ENCODE measurements around the gene CSPG4.

DNA sequence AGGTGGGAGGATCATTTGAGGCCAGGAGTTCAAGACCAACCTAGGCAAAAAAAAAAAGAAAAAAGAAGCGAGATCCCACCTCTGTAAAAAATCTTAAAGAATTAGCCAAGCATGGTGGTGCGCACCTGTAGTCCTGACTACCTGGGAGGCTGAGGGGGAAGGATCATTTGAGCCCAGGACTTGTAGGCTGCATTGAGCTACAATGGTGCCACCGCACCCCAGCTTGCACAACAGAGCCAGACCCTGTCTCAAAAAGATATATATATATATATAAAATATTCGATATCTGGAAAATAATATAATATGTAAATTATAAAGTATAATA, 71.5 kb downstream of the CSPG4 start:
- TF ChIP-seq, protein P1, sequence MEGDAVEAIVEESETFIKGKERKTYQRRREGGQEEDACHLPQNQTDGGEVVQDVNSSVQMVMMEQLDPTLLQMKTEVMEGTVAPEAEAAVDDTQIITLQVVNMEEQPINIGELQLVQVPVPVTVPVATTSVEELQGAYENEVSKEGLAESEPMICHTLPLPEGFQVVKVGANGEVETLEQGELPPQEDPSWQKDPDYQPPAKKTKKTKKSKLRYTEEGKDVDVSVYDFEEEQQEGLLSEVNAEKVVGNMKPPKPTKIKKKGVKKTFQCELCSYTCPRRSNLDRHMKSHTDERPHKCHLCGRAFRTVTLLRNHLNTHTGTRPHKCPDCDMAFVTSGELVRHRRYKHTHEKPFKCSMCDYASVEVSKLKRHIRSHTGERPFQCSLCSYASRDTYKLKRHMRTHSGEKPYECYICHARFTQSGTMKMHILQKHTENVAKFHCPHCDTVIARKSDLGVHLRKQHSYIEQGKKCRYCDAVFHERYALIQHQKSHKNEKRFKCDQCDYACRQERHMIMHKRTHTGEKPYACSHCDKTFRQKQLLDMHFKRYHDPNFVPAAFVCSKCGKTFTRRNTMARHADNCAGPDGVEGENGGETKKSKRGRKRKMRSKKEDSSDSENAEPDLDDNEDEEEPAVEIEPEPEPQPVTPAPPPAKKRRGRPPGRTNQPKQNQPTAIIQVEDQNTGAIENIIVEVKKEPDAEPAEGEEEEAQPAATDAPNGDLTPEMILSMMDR (conservative IDR thresholded peaks at IDR 0.05 in 1 of 2, IDR thresholded peaks at IDR 0.05 in 1 of 2; ENCODE audit: extremely low read depth in 1 of 2, insufficient read depth in 1 of 2, low read depth in 1 of 2, low read length in 2 of 2) = no peak
- TF ChIP-seq EZH2 (IDR thresholded peaks at IDR 0.05; ENCODE audit: borderline replicate concordance, low read length) = no peak

Data from mammary epithelial cell (primary cell).